ENCODE measurements around the gene FAM227B.

DNA sequence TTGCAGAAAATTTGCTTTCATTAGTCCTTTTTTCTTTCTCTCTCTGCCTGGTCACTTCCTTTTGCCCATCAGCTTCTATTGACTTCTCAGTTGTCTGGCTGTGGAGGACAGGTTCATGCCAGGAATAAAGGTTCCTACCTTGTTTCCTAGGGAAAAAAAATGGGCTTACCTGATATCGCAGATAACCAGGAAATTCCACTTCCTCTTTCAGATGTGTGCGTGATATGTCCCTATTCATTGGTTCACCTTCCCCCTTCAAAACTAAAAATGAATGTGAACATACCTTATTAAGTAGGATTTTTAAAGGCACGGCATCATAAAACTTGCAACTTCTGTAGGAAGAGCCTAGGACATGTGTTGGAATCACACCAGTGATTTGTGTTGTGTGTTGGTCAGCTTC is 317.6 kb downstream of the FAM227B start:
- TF ChIP-seq GATA2 (IDR thresholded peaks at IDR 0.05; ENCODE audit: low read depth, low read length) (no peak), GATA3 (IDR thresholded peaks at IDR 0.05; ENCODE audit: low read depth, low read length) (no peak)

All from SH-SY5Y (cell line).